HG02623 (cell line): ENCODE data around the gene DBH.

Experiments used
- ATAC-seq: cut with Tn5 transposase; IDR thresholded peaks from one replicate; pipeline ENCODE4 v1.9.1; 2021; ENCODE audit warnings: moderate library complexity; ENCODE audit not compliant: unreplicated experiment

Gene DBH

DNA sequence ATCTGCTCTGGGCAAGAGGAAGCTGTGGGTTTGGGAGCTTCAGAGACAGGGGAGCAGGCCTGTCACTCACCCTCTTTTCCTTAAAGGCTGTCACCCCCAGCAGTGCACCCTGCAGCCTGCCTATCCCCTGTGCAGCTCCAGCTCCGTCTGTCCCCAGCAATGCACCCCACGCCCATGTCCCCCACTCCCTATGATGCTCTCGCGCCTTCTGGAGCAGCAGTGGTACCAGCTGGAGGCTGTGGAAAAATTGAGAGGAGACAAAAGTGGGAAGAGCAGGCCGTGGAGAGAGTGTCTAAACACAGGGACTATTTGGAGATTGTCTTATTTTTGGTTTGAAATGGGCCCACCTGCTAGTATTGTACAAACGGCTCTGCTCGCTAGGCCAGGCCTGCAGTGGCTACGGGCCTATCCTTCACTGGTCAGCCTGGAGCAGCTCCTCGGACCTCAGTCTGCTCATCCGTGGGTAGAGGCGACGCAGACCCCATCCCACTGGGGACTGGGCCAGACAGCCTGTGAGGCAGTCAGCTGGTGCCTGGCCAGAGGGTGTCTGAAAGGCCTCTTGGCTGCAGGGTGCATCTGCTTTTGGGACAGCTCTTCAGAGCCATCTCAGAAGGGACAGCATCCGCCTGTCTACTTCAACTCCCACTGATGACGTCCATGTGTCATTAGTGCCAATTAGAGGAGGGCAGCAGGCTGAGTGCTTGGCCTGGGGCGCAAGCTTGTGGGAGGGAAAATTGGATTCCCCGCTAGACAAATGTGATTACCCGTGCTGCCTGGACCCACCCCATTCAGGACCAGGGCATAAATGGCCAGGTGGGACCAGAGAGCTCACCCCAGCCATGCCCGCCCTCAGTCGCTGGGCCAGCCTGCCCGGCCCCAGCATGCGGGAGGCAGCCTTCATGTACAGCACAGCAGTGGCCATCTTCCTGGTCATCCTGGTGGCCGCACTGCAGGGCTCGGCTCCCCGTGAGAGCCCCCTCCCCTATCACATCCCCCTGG lies at the start of gene DBH:
Gene DBH, plus strand, starts transcription at position 831 of the 999 bp plus-strand sequence. Its CDS starts 9 bp downstream, at position 840.
- no peak for ATAC-seq

DNA sequence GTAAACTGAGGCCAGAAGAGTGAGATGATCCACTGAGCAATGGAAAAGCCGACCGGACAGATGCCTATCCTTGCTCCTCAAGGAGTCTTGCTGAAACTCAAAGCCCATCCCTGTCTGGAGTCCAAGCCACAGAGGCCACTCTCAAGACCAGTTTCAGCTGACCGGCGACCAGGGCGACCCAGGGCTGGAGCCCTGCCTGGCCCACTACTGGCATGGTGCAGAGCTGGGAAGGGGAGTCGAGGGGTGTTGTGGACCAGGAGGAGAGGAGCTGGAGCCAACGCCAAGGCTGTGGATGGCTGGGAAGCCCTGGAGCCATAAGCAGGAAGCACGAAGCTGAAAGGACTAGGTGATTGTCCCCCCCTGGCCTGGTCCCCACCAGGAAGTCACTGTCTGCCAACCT lies 49.1 kb upstream of the DBH start:
- no peak for ATAC-seq

DNA sequence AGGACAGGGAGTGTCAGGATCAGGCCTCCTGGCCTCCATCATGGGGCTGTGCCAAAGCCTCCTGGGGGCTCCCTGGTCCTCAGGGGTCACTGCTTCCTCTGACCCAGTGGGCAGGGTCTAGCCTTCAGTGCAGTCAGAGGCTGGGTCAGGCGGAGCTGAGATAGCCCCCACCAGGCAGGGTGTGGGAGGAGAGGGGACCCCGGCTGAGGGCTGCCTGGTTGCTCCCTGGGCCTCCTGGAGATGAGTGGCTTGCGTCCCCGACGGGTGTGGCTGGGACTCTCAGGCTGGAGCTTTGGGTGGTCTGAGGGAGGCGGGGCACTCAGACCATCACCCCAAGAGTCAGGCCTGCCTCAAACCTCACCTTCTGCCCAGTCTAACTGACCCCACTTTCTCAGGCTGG lies 48.7 kb upstream of the DBH start:
- no peak for ATAC-seq

DNA sequence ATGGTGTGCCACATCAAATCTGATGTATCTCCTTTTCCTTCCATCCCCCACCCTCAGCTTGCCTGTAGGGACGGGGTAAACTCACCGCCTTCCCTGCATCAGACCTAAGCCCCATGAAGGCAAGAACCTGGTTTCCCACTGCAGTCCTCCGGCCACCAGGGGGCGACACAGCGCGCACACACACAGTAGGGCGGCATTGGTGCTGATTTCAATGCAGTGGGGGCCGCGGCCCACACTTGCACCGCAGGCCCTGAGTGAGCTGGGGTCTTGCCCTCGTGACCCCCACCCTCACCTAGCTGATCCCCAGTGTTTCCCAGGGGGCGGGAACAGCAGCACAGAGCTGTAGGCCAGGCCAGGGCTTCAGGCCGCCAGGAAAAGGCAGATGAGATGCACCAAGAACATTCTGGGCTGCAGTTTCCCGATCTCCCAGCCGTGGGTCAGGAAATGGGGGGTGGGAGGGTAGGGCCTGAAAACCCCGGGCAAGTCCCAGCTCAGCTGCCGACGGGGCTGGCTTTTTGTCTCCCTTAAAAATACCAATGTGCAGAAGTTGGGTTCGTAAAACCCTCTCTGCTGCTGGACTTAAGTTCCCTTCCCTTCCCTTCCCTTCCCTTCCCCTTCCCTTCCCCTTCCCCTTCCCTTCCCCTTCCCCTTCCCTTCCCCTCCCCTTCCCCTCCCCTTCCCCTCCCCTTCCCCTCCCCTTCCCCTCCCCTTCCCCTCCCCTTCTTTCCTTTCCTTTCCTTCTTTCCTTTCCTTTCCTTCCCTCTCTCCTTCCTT lies 46.5 kb upstream of the DBH start:
- ATAC-seq: no peak

DNA sequence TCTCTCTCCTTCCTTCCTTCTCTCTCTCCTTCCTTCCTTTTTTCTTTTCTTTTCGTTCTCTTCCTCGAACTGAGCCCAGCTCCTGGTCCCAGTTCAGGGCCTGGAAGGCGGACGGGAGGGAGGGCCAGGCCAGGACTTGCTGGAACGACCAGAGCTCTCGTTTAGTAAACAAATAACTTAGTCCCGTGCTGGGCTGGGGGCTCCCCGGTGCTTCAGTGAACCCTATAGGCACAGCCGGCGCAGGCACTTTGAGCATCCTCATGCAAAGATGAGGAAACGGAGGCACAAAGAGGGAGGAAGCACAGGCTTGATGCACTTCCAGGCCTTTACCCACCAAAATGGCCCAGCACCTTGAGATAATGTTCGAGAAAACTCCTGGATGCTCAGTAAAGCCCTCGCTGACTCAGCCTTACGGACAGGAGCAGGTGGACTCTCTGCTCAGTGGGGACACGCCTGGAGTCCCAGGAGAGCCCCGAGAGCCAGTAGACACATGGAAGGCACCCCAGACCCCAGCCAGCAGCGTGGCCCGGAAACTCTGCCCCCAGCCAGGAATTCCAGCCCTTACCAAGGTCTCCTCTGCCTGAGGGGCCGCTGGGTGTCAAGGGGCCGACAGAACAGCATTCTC lies 45.8 kb upstream of the DBH start:
- no peak for ATAC-seq

DNA sequence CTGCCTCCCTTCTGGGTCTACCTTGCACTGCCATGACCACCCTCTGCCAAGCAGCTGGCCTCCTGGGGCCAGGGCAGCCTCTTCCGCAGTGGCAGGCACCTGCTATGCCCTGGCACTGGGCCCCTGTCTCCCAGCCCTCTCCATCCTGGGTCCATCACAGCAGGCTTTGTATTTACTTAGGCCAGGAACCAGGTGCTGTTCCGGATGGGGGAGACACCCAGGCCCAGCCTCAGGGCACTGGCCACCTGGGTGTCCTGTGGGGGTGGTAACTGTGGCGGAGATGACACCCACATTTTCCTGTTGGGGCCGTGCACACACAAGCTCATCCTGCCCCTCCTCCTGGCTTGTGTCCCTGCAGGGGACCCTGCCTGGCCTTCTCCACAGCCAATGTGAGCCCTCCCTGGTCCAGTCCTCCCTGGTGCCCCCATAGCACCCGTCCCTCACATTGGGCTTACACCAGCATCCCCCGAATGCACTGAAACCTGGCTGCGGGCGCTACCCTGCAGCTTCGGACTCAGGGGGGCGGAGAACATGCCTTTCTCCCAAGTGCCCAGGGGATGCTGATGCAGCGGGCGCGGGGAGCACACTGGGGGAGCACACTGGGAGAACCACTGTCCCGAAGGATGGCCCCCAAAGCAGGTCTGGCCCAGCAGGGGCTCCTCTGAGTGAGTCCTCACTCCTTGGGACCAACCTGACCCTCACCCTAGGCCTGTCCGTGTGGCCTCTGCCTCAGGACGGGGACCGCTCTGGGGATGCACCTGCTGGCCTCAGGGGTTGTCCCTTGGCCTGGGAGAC lies 44.9 kb upstream of the DBH start:
- no peak for ATAC-seq

DNA sequence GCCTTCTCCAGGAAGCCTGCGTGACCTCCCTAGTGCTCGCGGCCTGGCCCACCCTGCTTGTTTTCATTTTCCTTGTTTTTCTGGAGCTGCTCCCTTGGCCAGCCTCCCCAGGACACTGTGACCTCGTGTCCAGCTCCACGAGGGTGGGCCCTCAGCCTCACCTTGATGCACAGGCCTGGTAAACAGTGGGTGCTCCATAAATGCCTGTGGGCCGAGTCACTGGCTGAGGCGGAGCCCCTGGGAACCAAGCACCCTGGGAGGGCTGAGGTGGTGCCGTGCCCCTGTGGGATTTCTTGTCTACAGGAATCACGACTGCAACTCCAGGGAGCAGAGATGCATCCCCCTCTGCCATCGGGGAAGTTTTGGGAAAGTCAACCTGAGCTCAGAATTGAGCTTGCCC lies 44.2 kb upstream of the DBH start:
- no peak for ATAC-seq

DNA sequence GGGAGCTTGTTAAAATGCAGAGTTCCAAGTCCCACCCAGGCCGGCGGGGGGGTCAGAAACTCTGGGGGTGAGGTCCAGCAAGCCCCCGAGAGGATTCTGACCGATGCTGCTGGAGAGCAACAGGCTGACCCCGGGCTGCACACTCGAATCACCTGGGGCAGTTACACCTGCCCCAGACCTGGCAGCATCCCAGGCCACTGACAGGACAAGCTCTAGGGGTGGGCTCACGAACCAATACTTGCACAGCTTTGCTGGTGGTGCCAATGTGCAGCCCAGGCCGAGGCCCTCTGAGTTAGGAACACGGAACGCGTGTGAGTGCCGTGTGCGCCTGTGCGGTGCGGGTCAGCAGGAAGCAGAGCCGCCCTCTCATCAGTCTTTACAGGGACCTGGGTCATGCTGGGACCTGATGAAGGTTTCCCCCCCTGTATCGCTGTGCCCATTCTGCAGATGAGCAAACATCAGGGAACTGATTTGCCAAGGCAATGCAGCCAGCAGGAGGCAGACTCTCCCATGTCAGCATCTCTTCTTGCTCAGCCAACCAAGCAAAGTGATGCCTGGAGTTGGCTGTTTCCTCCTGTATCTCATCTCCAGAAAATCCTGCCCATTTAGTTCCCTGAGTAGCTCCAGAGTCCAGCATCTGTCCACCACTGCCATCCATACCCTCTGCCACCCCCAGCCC lies 43.3 kb upstream of the DBH start:
- no peak for ATAC-seq

DNA sequence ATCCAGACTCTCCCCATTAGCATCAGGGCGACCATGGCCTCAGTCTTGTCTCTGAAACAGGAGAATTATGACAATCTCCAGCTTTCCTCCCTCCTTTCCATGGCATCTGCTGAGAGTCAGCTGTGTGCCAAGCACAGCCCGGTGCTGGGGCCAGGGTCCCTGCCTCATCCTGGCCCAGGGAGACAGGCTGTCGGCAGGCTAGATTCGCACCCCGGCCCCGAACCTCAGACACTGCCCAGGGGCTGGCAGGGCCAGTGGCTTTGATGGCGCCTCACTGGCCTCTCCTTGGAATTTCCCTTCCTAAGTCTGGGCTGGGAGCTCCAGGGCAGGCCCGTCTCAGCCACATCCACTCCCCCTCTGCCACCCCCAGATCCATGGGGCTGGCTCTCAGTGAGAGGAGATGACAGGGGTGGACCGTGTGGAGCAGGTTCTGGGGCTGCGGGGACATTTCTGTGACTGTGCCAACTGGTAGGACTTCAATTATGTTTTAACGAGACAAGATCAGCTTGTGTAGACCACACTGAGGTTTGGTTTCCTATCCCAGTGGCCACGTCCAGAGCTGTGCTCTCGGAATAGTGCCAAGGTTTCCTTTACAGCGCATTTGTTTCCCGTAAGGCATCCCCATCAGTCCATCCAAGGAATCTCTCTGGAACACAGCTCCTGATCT lies 42.4 kb upstream of the DBH start:
- ATAC-seq: no peak

DNA sequence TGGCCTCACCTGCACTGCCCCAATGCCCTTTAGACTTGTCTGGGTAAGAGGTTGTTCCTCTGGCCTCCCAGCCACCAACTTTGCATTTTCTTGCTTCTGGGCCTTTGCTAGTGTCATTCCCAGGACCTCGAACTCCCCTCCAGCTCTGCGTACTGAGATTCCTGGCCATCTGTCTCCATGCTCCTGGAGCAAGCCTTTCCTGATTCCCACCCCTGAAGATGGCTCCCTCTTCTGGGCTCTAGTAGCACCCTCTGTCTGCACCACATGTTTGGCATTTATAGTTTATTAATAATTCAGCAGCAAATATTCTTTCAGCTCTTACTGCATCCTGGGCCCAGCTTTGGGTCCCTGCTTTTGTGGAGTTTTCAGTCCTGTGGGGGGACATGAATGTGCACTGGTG lies 41.9 kb upstream of the DBH start:
- no peak for ATAC-seq

DNA sequence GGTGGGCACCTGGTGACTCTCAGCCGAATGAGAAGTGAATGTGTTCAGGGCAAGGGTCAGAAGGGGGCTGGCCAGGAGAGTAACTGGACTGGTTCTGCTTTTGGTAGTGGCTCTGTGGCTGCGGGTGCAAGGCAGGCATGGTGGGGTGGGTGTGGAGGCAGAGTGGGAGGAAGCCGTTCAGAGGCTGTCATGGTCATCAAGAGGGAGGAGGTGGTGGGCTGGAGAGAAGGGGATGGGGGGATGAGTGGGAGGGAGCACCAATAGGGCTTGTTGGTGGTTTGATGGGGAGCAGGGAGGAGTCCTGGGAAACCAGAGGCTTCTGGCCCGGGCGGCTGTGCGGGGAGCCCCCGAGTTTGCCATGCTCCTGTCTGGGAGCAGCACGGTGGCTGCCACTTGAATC lies 40.3 kb upstream of the DBH start:
- ATAC-seq: no peak

DNA sequence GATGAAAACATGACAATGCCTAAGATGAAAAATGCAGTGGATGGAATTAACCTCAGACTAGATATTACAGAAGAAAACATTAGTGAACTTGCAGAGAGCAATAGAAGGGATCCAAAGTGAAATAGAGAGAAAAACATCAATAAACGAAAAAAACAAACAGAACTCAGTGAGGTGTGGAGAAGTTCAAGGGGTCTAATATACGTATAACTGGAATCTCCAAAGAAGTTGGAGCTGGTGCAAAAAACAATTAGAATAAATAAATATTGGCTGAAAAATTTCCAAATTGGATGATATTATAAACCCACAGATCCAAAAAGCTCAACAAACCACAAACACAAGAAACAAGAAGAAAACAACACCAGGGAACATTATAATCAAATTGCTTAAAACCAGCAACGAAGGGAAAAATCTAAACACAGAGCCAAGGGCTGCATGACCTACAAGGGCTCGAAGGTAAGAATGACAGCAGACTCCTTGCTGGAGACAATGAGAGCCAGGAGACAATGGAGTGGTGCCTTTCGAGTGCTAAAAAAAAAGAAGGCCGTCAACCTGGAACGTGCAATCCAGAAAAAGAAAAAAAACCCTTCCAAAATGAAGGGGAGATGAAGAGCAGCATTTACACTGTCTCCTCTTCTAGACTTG lies 38.7 kb upstream of the DBH start:
- no peak for ATAC-seq

DNA sequence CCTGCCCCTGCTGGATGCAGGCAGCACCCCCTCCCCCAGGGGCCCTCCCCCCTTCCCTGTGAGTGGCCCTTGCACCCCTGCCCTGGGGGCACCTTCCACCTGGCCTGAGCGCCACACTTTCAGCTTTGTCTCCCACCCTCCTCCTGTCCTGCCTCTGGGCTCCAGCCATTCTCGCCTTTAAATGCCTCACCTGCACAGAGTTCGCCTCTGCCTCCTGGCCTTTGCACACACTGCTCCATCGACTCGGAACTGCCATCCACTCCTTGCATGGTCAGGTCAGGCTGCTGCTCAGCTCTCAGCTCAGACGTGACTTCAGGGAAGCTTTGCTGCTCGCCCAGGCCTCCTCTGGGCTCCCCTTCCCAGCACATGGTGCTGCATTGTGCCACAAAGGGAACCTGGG lies 37.2 kb upstream of the DBH start:
- ATAC-seq: no peak

DNA sequence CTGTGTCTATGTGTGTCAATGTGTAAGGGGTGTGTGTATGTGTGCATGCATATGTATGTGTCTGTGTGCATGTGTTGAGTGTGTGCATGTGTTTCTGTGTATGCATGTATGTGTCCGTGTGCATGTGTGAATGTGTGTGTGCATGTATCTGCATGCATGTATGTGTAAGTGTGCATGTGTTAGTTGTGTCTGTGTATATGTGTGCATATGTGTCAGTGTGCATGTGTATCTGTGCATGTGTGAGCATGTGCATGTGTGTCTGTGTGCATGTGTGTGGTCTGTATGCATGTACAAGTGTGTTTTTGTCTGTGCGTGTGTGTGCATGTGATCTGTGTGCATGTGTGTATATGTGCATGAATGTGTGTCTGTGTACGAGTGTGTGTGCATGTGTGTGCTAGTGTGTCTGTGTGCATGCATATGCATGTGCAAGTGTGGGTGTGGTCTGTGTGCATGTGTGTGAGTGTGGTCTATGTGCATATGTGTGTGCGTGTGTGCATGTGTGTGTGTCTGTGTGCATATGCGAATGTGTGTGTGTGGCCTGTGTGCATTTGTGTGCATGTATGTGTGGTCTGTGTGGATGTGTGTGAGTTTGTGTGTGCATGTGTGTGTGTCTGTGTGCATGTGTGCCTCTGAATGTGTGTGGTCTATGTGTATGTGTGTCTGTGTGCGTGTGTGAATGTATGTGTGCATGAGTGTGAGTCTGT lies 36.5 kb upstream of the DBH start:
- no peak for ATAC-seq

DNA sequence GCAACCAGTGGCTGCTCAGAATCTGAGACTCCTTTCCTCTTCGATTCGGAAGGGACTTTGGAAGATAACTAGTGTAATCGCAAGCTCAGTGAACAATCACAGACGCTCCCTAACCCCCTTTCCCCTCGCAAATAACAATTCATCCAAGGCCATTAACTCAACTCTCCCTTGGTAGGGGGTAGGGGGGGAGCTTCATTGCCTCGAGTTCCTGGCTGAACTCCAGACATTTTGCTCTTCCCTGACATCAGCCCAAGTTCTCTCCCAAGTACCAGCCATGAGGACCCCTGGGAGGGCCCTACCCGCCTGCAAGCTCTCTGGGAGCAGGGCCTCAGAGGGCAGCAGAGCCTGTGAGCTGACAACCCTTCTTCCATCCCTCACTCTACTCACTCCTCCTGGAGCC lies 35.4 kb upstream of the DBH start:
- no peak for ATAC-seq

DNA sequence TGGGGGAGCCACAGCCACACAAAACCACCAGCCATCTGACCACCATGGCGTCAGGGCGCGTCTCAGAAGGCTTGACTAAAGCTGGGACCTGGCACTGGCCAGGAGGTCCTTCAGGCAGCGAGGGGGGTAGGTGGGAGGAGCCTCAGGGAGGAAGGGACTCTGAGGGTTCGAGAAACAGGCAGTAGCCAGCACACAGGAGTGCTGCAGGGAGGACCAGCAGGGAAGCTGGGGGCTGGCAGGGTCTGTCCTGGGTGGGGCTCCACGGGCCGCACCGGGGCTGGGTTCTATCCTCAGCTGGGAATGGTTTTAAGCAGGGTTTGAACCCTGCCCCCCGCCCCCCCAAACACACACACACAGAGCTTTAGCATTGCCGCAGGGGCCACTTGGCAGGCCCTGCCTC lies 34.4 kb upstream of the DBH start:
- ATAC-seq: no peak

DNA sequence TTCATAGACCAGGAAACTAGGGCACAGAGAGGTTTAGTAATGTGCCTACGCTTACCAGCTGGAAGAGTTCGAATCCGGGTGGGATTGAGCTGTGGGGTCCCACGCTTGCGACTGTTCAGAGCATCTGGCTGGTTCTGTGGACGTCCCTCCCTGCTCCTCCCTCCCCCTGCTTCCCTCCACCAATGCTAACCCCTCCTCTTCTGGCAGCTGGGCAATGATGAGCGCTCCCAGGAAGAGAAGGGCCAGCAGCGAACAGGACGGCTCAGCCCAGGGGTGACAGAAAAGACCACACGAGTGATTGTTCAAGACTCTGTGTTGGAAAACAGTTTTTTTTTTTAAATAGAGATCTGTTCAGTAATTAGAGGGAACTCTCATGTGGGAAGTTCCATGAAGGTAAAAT lies 33.9 kb upstream of the DBH start:
- ATAC-seq: no peak

DNA sequence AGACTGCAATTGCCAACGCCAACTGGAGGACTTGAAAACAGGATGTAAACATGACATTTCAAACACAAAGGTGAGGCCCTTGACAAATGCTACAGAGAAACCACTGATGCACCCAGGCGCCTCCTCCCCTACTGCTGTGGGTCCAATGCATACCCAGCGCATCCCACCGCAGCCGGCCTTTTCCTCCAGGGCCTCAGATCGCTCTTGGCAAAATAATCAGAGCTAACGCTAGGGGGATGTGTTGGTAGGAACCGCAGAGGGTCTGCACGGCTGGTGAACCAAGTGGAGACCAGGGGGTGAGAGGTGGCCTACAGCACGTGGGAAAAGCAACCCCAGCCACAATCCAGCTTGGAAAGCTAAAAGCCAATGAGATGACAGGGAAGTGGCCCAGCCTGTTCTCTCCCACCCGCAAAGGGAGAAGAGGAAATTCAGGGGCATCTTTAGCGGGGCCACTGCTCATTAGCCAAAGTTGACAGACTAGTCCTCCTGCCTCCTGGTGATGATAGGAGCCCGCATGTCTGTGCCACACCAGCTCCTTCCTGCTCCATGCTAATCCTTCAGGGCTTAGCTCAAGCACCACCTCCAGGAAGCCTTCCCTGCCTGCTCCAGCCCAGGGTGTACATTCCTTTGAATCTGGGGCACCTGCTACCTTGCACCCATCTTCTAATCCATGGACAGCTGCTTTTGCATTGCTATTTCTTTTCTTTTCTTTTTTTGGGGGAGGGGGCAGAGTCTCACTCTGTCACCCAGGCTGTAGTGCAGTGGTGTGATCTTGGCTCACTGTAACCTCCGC lies 32.8 kb upstream of the DBH start:
- no peak for ATAC-seq
